Measurements from ENCODE around the gene LRMDA. TPM values are rescaled to one million over a fixed set of nuclear protein-coding genes. Genes with fewer than 3 reads are reported as not detected.
"Not testable (repeated sequence)": the region's sequence is repeated elsewhere in the genome, so short reads cannot be mapped to it uniquely, and the experiment has no call there.

LRMDA gene
- total RNA-seq, 2 donors from 2014 or later: not detected

DNA sequence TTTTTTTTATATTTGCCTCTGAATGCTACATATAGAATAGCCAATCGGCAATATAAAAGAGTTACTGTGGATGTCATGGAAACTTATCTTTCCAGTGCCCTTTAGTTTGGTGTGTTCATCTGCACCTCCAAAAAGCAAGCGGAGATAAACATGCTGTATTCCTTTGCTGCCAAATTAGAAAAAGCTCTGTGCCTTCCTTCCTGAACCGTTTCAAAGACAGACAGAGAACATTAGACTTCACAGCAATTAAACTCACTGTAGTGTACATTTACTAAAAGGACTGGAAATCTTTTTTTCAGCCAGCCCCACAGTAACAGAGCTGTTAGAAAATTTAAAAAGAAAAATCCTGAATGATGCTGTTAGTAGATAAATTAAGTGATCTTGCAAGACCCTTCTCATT lies 707.5 kb downstream of the LRMDA start:
- DNase-seq (ENCODE audit: low spot score in 2 of 2) (no peak), ATAC-seq (no peak)
- Mint-ChIP-seq H3K27ac (no peak overlapping the region), H3K9me3 (no peaks in the 10 kb centered on the region), H3K36me3 (no peaks in the 10 kb centered on the region)

DNA sequence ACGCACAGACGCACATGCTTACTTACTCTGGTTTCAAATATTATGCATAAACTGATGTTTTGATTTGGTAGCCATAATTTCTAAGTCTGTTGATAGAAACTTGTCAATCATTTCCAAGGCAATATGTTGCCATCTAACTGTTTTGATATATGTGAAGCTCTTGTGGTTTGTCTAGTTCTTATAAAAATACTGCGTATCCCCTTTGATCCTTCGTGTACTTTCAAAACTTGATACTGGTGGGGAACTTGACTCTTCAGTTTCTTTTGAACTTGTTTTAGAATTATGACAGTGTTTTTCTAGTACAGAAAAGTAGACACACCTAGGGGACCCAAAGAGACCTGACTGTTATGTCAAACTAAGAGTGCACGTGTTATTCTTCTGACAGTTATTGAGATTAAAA lies 708.0 kb downstream of the LRMDA start:
- Mint-ChIP-seq H3K36me3 (no peaks in the 10 kb centered on the region), H3K9me3 (no peaks in the 10 kb centered on the region), H3K27ac (no peak overlapping the region)
- ATAC-seq (peak in 1 of 2 donors; percentile 95), DNase-seq (ENCODE audit: low spot score in 2 of 2) (no peak)

DNA sequence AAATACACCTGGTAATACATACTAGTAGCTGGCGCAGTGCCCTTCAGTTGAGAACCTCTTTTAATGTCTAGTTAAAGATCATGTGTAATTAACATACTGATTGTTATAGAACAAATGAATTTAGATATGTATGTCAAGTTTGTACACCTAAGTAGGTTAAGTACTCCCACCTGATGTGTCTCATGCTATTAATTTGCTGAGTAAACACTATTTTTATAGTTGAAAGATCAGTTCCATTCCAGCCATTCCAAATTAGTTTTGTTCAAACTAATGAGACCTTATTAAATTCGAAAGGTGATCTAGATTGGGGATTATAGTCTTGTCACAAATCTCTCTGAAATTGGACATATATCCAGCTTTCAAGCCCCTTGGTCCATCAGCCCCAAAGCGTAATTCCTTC lies 710.0 kb downstream of the LRMDA start:
- H3K27ac Mint-ChIP-seq: no peak overlapping the region
- peaks cover 4 to 6% of the 10 kb centered on the region in 2 donors for H3K9me3 Mint-ChIP-seq
- H3K36me3 Mint-ChIP-seq: no peaks in the 10 kb centered on the region
- no peak for DNase-seq (ENCODE audit: low spot score in 2 of 2)
- no peak for ATAC-seq

DNA sequence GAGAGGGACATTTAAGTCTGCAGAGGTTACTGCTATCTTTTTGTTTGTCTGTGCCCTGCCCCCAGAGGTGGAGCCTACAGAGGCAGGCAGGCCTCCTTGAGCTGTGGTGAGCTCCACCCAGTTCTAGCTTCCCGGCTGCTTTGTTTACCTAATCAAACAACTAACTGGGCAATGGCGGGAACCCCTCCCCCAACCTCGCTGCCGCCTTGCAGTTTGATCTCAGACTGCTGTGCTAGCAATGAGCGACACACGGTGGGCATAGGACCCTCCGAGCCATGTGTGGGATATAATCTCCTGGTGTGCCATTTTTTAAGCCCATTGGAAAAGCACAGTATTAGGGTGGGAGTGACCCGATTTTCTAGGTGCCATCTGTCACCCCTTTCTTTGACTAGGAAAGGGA lies 716.8 kb downstream of the LRMDA start:
- not testable (repeated sequence) for H3K27ac Mint-ChIP-seq; DNase-seq (ENCODE audit: low spot score in 2 of 2); ATAC-seq; H3K36me3 Mint-ChIP-seq; H3K9me3 Mint-ChIP-seq

DNA sequence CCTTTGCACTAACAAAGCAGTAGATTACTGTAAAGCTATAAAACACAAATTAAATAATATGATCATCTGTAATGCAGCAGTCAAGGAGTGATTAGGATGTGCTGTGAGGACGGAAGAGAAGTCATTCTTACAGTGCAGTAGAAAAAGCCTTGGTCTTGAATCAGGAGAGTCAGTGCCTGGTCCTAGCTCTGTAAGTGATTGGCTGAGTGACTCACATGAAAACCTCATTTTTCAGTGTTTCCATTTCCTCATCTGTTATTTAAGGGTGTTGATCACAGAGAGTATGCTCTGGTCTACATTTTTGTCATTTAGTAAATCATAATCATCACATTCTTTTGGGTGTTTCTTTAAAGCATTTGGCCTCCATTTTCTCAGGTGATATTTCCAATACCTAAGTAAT lies 717.8 kb downstream of the LRMDA start:
- H3K9me3 Mint-ChIP-seq: peaks cover 8 to 9% of the 10 kb centered on the region in 2 donors
- H3K27ac Mint-ChIP-seq: no peak overlapping the region
- ATAC-seq: peak in 1 of 2 donors; percentile 72

DNA sequence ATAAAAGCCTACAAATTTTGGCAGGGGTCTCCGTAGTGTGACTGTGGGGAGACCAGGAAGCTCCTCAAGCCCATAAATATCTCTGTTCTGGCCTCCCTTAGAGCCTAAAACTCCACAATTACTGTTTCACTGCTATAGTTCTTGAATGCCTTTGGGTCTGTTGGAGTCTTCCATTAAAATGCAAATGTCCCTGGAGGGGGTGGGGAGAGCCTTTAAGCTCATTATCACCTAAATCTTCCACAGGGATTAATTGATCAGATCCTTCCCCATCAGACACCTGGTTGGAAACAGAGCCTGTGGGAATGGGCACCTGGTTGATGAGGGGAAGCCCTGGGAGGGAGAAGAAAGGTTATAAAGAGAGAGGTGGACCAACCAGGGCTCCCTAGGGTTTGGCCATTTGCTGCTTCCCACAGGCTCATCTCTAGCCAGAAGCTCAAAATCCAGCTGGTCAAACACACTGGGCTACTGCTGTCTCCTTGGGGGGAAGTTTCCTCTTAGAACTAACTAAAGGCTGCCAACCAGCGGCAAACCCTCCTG lies 718.2 kb downstream of the LRMDA start:
- ATAC-seq (no peak), DNase-seq (ENCODE audit: low spot score in 2 of 2) (no peak)
- Mint-ChIP-seq H3K9me3 (peaks cover 8 to 9% of the 10 kb centered on the region in 2 donors), H3K36me3 (peaks cover 6 to 7% of the 10 kb centered on the region in 2 donors), H3K27ac (no peak overlapping the region)

More for the DNA sequence above, 717.8 kb downstream of the LRMDA start:
- peaks cover 6 to 7% of the 10 kb centered on the region in 2 donors for H3K36me3 Mint-ChIP-seq
- DNase-seq (ENCODE audit: low spot score in 2 of 2): no peak

DNA sequence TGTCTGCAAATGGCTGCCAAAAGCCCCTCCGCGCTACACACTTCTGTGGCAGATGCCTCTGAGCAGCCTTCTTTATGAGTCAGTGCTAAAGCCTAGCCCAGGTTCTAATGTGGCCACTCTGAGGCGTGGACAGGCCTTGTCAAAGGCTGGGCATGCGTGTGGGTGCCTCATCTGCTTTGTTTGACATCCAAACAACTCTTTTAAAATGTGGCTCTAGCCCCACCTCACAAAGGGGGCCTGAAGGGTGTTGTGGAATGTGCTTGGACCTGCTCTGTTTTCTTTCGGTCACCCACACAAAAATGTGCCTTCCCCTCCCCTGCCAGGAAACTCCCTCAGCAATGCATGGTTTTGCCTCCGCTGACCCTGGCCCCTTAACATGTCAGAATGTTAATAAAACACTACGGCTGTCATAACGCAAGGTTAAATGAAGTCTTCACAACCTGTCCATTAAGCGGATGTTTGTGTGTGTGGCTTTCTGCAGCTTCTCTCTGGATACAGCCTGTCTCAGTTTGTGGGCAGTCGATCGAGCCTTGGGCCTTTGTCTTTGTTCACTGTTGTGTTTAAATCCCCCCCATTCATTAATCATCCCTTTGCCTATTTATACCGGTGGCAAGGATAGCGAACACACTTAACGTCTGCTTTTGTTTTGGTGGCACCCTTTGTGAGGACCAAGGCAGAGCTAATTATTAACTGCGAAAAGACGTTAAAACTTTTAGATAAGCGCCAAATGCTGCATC lies 718.9 kb downstream of the LRMDA start:
- Mint-ChIP-seq H3K36me3 (peaks cover 6 to 7% of the 10 kb centered on the region in 2 donors), H3K9me3 (peaks cover 7 to 8% of the 10 kb centered on the region in 2 donors), H3K27ac (no peak overlapping the region)
- ATAC-seq (no peak), DNase-seq (ENCODE audit: low spot score in 2 of 2) (no peak)

DNA sequence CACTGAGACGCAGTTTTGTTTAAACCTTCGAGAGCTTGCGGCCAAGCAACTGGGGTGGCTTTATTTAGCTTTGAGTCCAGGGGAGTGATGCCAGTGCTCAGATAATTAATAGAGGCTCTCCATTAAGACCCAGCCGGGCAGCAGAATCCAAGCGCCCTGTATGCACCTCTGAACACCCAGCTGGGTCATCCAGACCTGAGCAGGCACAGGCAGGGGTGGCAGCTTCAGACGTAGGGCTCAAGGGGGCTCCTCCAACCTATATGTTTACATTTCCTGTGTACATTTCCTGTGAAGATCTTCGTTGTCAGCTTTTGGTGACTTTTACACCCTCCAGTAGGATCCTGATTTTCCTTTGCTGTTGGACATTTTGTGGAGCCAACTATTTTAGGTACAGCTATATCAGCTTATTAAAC lies 719.5 kb downstream of the LRMDA start:
- Mint-ChIP-seq H3K9me3 (peaks cover 3 to 4% of the 10 kb centered on the region in 2 donors), H3K27ac (no peak overlapping the region), H3K36me3 (peaks cover 6 to 7% of the 10 kb centered on the region in 2 donors)
- no peak for ATAC-seq
- DNase-seq (ENCODE audit: low spot score in 2 of 2): no peak

DNA sequence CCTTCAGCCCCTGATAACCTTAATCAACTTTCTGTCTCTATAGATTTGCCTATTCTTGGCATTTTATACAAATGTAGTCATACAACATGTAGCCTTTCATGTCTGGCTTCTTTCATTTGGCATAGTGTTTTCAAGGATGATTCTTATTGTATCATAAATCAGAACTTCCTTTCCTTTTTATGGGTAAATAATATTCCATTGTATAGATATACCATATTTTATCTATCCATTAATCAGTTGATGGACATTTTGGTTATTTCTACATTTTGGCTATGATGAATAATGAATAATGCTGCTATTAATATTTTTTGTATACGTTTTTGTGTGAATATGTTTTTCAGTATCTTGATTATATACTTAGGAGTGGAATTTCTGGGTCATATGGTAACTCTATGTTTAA lies 720.8 kb downstream of the LRMDA start:
- Mint-ChIP-seq H3K9me3 (peaks cover 7 to 8% of the 10 kb centered on the region in 2 donors), H3K27ac (no peak overlapping the region), H3K36me3 (peaks cover 7 to 12% of the 10 kb centered on the region in 2 donors)
- DNase-seq (ENCODE audit: low spot score in 2 of 2): no peak
- ATAC-seq: no peak

DNA sequence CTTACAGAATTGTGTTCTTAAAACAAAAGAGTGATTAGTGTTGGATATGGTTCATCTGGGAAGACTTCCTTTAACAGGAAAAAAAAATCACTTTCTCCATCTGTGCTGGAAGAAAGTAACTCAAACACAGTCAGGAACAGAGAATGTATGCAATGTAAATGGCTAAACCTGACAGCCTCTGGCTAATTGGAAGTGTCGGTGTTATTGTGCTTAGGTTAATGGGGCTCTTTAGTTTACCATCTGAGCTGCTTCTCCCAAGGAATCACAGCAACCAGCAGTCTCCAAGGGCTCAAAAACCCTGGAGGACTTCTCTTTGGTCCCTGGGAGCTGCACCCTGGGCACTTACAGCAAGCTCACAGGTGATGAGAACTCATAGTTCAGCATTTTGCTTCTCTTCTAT lies 724.5 kb downstream of the LRMDA start:
- DNase-seq (ENCODE audit: low spot score in 2 of 2) (no peak), ATAC-seq (no peak)
- Mint-ChIP-seq H3K36me3 (peaks cover 0 to 7% of the 10 kb centered on the region in 2 donors), H3K9me3 (peaks cover 7 to 17% of the 10 kb centered on the region in 2 donors), H3K27ac (no peak overlapping the region)

DNA sequence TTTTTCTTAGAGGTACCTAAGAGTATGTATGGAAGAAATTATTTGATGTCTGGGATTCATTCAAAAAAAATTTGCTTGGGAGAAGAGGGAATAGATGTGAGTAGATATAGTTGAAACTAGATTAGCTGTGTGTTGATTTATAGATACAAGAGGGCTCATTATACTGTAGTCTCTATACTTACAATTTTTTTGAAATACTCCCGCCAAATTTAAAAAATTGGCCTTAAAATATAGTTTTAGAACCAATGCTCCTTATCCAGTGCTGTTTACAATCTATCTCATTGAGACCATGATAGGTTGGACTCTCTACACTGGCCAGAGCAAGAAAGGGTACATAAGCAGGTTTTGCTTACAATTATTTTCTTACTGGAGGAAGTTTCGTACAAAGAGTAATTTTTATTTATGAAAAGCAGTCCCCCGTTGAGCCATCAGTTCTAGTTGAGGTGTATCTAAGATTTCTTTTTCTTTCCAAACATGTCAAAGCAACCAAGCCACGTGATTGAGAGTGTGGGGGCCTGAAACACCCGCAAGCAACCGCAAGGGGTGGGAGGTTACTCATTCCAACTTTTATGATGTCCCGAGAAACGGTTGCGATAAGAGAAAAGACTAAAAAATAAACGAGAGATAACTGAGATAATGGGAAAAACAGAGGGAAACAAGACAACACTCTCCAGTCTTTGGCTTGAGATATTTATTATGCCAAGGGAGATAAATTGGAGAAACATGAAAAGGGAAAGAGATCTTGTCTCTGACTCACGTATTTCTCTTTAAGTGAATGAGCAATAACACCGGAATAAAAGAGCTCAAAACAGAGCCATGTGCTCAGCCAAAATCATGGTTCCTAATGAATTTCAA lies 729.2 kb downstream of the LRMDA start:
- H3K9me3 Mint-ChIP-seq: peaks cover 3 to 20% of the 10 kb centered on the region in 2 donors
- DNase-seq (ENCODE audit: low spot score in 2 of 2) (no peak), ATAC-seq (no peak)
- no peak overlapping the region for H3K27ac Mint-ChIP-seq
- peaks cover 5 to 7% of the 10 kb centered on the region in 2 donors for H3K36me3 Mint-ChIP-seq

DNA sequence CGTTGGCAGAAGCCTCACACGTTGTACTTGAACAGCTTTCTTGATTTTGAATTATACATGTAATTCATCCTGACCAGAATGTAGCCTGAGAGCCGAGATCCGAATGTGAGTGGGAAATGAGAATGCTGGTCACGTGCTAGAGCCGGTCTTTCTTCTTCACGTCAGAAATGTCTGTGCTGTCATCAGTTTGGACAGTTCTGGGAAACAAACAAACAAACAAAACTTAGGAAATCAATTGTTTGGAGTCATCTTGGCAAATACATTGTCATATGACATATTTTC lies 729.8 kb downstream of the LRMDA start:
- peaks cover 5 to 8% of the 10 kb centered on the region in 2 donors for H3K36me3 Mint-ChIP-seq
- H3K27ac Mint-ChIP-seq: no peak overlapping the region
- H3K9me3 Mint-ChIP-seq: peaks cover 5 to 22% of the 10 kb centered on the region in 2 donors

DNA sequence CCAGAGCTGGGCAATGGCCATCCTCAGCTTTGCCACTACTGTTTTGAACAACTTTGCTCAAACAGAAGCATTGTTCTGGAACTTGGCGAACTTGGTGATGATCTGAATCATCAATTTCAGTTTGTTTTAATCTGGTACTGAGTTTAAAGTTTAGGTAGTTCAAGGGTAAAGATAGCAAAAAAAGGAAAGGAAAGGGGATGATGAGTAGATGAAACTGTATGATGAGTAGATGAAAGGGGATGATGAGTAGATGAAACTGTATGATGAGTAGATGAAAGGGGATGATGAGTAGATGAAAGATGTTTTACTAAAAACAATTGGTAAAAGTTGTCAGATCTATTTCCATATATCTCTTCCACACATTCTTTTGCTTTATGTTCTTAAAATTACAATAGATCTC lies 737.0 kb downstream of the LRMDA start:
- H3K9me3 Mint-ChIP-seq: peaks cover 11 to 17% of the 10 kb centered on the region in 2 donors
- H3K27ac Mint-ChIP-seq: no peak overlapping the region
- peak in 1 of 2 donors; percentile 6 for DNase-seq (ENCODE audit: low spot score in 2 of 2)

More for the DNA sequence above, 729.8 kb downstream of the LRMDA start:
- ATAC-seq: no peak
- no peak for DNase-seq (ENCODE audit: low spot score in 2 of 2)

DNA sequence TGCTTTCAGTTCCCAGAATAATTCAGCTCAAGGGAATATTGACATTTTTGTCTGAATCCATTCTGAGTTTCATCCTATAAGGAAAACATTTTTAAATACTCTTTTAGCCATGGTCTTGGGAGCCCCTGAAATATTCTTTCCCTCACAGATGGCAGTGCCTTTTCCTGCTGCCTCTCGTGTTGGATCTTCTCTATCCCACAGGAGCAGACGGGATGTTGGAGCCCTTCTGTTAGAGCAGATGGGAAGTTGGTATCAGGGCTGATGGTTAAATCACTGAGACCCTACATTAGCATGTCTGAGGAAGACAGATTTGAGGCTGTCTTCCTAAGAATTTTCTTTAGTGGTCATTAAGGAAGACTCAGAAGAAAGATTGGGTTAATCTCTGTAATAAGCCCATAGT lies 737.8 kb downstream of the LRMDA start:
- Mint-ChIP-seq H3K36me3 (peaks cover 5 to 15% of the 10 kb centered on the region in 2 donors), H3K9me3 (peaks cover 11 to 17% of the 10 kb centered on the region in 2 donors), H3K27ac (no peak overlapping the region)
- ATAC-seq (no peak), DNase-seq (ENCODE audit: low spot score in 2 of 2) (no peak)

More for the DNA sequence above, 737.0 kb downstream of the LRMDA start:
- peak; percentile 67 to 99 for ATAC-seq
- peaks cover 5 to 15% of the 10 kb centered on the region in 2 donors for H3K36me3 Mint-ChIP-seq

DNA sequence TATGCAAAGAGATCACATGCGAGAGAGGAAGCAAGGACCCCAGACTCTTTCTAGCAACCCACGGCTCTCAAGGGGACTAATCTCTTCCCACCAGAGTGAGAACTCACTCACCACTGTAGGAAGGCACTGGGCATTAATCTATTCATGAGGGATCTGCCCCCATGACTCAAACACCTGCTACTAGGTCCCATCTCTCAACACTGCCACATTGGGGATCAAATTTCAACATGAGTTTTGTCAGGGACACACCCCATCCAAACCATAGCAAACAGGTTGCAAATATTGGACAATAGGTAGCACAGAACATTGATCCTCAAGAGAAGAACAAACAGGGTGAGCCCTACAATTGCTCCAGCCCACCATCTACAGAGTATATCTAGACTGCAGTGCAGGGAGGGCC lies 740.6 kb downstream of the LRMDA start:
- ATAC-seq (no peak), DNase-seq (ENCODE audit: low spot score in 2 of 2) (no peak)
- peak overlapping the region in 1 of 2 donors; percentile 57 for H3K27ac Mint-ChIP-seq
- peaks cover 2 to 15% of the 10 kb centered on the region in 2 donors for H3K9me3 Mint-ChIP-seq
- H3K36me3 Mint-ChIP-seq: peaks cover 0 to 2% of the 10 kb centered on the region in 2 donors

DNA sequence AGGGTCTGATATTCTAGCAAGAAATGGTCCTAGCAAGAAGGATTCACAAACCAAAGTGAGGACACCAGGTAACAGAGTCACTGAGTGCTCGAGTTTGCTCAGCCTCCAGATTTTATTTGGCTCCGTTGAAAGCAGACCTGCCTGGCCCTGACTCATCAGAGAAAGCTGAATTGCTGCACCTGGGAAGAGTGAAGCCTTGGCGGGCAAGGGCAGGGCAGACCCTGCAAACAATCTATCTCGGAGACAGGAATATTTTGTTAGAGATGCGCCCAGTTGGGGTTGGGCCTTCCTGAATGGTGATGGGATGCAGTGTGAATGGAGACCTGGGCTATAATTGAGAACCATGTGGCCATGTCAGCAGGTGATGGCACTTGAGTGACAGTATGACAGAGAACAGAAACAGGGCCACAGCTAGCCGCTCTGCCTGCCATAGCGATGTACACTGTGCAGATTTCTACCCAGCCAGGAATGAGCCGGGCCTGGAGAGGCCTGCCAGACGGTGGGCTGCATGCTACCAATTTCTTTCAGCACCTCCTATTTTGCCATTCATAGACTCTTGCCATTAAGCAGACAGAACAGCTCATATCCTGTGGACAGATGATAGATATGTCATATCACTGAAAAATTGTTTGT lies 744.2 kb downstream of the LRMDA start:
- ATAC-seq (no peak), DNase-seq (ENCODE audit: low spot score in 2 of 2) (no peak)
- no peak overlapping the region for H3K27ac Mint-ChIP-seq
- peaks cover 0 to 9% of the 10 kb centered on the region in 2 donors for H3K36me3 Mint-ChIP-seq
- H3K9me3 Mint-ChIP-seq: peaks cover 7 to 13% of the 10 kb centered on the region in 2 donors

DNA sequence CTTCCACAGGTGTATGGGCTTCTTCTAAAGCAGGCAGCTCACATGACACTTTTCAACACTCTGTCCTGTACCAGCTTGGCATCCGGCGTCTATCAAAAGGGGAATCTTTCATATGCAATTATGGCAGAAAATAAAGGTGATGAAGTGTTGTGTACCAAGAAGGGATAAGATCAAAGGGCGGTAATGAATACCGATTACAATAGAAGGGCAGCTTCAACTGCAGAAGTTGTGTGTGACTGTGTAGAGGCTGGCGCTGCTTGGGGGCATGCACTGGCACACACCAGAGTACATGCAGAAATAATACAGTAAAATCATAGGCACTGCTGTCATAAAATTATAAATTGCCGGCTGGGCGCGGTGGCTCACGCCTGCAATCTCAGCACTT lies 744.7 kb downstream of the LRMDA start:
- DNase-seq (ENCODE audit: low spot score in 2 of 2): no peak
- Mint-ChIP-seq H3K27ac (no peak overlapping the region), H3K36me3 (peaks cover 0 to 9% of the 10 kb centered on the region in 2 donors), H3K9me3 (peaks cover 7 to 17% of the 10 kb centered on the region in 2 donors)
- no peak for ATAC-seq
